ENCODE data around the gene OXCT2. TPM values are rescaled to one million over a fixed set of nuclear protein-coding genes. Genes with fewer than 3 reads are reported as not detected.
"Not testable (repeated sequence)": the region's sequence is repeated elsewhere in the genome, so short reads cannot be mapped to it uniquely, and the experiment has no call there.

OXCT2 gene
- polyA plus RNA-seq (2011; rRNA removed) (0.21 and 0.36 TPM in 2 replicates), polyA plus RNA-seq (2017; fragmentation: RNase III; extraction: RNeasy Plus Mini Kit Qiagen cat#74134 plus additional on column Dnase treatment) (0.23 to 0.41 TPM (median 0.33 TPM) in 3 replicates), polyA minus RNA-seq (2011; rRNA and poly(A)+ RNA removed) (0.70 and 1.0 TPM in 2 replicates)
- 0.52 and 0.67 TPM in 2 replicates for polyA plus RNA-seq (2012; cell fraction: cytosol; rRNA removed)
- 2.1 and 3.1 TPM in 2 replicates for polyA plus RNA-seq (2012; cell fraction: nucleus; rRNA removed)

DNA sequence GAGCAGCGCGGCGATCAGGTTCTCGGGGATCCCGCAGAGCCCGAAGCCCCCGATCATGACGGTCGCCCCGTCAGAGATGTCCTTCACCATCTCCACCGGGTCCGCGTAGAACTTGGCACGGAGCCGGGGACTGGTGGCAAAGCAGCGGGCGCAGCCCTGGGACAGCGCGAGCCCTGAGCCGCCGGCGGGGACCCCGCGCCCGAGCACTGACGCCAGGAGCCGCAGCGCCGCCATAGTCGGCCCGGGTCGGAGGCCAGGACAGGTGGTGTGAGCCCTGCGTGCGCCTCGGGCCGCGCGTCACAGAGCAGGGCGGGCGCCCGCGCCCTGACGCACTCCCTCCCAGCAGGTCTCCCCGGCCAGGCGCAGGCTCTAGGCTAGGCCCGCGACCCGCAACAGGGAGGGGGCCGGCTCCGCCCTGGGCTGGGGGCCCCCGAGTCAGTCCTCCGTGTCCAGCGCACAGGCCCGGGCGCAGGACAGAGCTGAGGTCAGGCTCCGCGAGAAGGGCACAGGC, at the start of gene OXCT2:
Gene OXCT2 (minus strand): TSS at position 327 of the 511 bp plus-strand sequence. CDS start 93 bp downstream, at position 234.
- H3K4me3 ChIP-seq; H3K9me3 ChIP-seq; H3K27ac ChIP-seq; H3K4me2 ChIP-seq; FAIRE-seq; DNase-seq (ENCODE audit: low read depth in 1 of 2, low spot score in 1 of 2); POLR2A ChIA-PET; H3K4me1 ChIP-seq; CTCF ChIA-PET; ATAC-seq: not testable (repeated sequence)
- 89% methylated on average over 9 of the region's 57 CpGs for WGBS (ENCODE audit: missing lambda C conversion rate)

DNA sequence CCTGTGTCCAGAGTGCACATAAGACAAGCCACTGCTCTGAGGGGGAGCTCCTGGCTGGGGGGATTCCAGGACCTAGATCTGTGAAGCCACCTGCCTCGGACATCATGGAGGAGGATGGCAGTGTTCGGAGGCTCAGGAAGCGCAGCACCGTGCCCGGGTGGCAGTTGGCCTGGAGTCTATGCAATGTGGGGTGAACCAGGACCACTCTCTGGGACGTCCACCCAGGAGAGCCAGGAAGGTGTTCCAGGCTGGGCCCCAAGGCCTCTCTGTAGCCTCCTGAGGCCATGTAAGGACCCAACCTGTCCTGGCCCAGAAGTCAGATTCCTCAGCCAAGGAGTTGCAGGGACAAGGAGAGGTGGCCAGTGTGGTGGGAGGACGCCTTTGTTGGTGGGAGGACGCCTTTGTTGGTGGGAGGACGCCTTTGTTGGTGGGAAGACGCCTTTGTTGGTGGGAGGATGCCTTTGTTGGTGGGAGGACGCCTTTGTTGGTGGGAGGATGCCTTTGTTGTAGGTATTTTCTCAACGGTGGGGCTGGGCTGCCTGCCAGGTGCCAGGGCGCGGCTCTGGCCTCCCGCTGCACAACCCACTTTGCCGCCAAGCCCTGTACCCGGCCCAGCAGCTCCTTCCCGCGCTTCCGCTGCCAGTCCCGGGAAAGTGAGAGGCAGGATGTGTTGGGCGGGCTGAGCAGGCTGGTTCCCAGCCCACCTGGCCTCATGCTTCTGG, 48.1 kb upstream of the OXCT2 start:
- H3K4me1 ChIP-seq, result 0 out of 3 replicates have a peak, but pooled peaks cover 9% of the 10 kb centered on the region
- POLR2A ChIA-PET, result no interaction called here
- no peak overlapping the region for H3K4me3 ChIP-seq
- DNase-seq (ENCODE audit: low read depth in 1 of 2, low spot score in 1 of 2) (no peak), ATAC-seq (no peak), FAIRE-seq (no peak)
- no peak overlapping the region for H3K27ac ChIP-seq
- no peak overlapping the region for H3K4me2 ChIP-seq
- TF ChIP-seq, protein P1, sequence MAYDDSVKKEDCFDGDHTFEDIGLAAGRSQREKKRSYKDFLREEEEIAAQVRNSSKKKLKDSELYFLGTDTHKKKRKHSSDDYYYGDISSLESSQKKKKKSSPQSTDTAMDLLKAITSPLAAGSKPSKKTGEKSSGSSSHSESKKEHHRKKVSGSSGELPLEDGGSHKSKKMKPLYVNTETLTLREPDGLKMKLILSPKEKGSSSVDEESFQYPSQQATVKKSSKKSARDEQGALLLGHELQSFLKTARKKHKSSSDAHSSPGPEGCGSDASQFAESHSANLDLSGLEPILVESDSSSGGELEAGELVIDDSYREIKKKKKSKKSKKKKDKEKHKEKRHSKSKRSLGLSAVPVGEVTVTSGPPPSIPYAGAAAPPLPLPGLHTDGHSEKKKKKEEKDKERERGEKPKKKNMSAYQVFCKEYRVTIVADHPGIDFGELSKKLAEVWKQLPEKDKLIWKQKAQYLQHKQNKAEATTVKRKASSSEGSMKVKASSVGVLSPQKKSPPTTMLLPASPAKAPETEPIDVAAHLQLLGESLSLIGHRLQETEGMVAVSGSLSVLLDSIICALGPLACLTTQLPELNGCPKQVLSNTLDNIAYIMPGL (CRISPR knock-in tag; IDR thresholded peaks at IDR 0.05; ENCODE audit: borderline replicate concordance), result no peak
- TF ChIP-seq, protein P2, sequence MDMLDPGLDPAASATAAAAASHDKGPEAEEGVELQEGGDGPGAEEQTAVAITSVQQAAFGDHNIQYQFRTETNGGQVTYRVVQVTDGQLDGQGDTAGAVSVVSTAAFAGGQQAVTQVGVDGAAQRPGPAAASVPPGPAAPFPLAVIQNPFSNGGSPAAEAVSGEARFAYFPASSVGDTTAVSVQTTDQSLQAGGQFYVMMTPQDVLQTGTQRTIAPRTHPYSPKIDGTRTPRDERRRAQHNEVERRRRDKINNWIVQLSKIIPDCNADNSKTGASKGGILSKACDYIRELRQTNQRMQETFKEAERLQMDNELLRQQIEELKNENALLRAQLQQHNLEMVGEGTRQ (IDR thresholded peaks at IDR 0.05), result no peak
- TF ChIP-seq TP53 (CRISPR knock-in tag; IDR thresholded peaks at IDR 0.05), result no peak
- no peak for TF ChIP-seq POLR2A (IDR thresholded peaks at IDR 0.05; ENCODE audit: low read length)
- TF ChIP-seq HOXB5 (CRISPR knock-in tag; IDR thresholded peaks at IDR 0.05), result no peak
- TF ChIP-seq KDM1A (IDR thresholded peaks at IDR 0.05; ENCODE audit: low read depth), result no peak
- CTCF ChIA-PET, result interaction anchor here (0.7 to 5.9 kb wide), 8 partner anchors 10 to 213 kb away, joined by 3 to 38 read pairs (median 7); partner anchors contain the start of gene MYCL
- no peaks in the 10 kb centered on the region for H3K9me3 ChIP-seq
- 79% methylated on average over 18 of the region's 22 CpGs for WGBS (ENCODE audit: missing lambda C conversion rate)

DNA sequence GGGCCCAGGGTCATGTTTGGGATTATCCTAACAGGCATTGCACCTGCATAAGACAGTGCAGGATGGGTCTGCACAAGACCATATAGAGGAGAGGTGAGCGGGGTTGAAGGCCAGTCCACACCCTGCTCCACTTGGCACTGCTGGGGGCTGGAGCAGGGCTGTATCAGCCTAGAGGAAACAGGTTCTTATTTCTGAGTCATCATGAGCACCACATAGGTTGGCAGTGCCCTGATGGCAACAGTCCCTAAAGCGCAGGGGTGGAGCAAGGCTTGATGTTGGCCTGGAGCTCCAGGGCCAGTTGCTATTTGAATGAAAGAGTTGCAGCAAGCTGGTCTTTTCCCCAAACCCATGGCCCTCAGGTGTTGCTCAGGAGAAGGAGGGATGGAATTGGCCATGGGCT, 47.3 kb upstream of the OXCT2 start:
- no peak for FAIRE-seq
- H3K27ac ChIP-seq, result no peak overlapping the region
- no peak for DNase-seq (ENCODE audit: low read depth in 1 of 2, low spot score in 1 of 2)
- no peaks in the 10 kb centered on the region for H3K9me3 ChIP-seq
- no peak for ATAC-seq
- H3K4me2 ChIP-seq, result no peak overlapping the region
- WGBS (ENCODE audit: missing lambda C conversion rate), result 100% methylated on average over 1 of the region's 2 CpGs
- 0 out of 3 replicates have a peak, but pooled peaks cover 9% of the 10 kb centered on the region for H3K4me1 ChIP-seq
- no peak for TF ChIP-seq FOXS1 (CRISPR knock-in tag; IDR thresholded peaks at IDR 0.05)
- no peak for TF ChIP-seq ESRRA (IDR thresholded peaks at IDR 0.05; ENCODE audit: borderline replicate concordance, low read length)
- no peak for TF ChIP-seq POLR2A (IDR thresholded peaks at IDR 0.05; ENCODE audit: low read length)
- TF ChIP-seq HOXB13 (CRISPR knock-in tag; IDR thresholded peaks at IDR 0.05; ENCODE audit: low read depth), result no peak
- no peak for TF ChIP-seq EHF (CRISPR knock-in tag; IDR thresholded peaks at IDR 0.05)
- no peak for TF ChIP-seq RNF2 (IDR thresholded peaks at IDR 0.05; ENCODE audit: borderline replicate concordance, low read depth)
- TF ChIP-seq, protein P3, sequence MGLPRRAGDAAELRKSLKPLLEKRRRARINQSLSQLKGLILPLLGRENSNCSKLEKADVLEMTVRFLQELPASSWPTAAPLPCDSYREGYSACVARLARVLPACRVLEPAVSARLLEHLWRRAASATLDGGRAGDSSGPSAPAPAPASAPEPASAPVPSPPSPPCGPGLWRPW (IDR thresholded peaks at IDR 0.05), result no peak
- no peak for TF ChIP-seq NFE2L2 (conservative IDR thresholded peaks at IDR 0.05; ENCODE audit: low read length)
- CTCF ChIA-PET, result interaction anchor here (0.6 to 5.9 kb wide), 8 partner anchors 11 to 214 kb away, joined by 3 to 38 read pairs (median 11); partner anchors contain the start of gene MYCL
- H3K4me3 ChIP-seq, result no peak overlapping the region
- POLR2A ChIA-PET, result no interaction called here

DNA sequence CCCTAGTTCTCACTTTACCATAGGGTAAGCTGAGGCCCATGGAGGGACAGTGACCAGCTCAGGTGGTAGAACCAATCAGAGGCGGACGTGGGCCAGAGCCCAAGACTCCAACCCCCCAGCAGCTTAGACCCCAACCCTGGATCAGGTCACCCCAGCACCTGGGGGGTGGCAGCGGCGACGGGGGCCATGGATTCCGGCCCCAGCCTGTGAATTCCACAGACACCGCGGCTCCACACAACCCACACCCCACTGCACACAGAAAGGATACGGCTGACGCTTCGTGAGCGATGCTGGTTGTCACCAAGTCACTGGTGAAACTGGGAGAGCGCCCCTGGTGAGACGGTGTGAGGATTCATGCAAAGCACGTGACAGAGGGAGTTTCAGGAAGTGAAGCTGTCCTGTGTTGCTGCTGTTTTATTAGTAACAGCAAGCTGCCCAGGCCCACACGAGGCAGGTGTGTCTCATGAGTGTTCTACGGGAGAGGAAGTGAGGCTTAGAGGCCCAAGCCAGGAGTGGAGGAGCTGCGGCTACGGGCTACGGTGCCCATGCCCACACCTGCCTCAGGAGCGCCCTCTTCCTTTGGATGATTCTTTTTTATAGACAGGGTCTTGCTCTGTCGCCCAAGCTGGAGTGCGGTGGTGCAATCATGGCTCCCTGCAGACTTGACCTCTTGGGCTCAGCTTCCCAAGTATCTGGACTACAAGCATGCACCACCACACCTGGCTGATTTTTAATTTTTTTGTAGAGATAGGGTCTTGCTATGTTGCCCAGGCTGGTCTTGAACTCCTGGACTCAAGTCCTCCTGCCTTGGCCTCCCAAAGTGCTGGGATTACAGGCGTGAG, 46.2 kb upstream of the OXCT2 start:
- peak in 1 of 2 experiments; percentile 39 for DNase-seq (ENCODE audit: low read depth in 1 of 2, low spot score in 1 of 2)

More for the DNA sequence above, 46.2 kb upstream of the OXCT2 start:
- ATAC-seq, result peak; percentile 46 to 49; a peak in 4 of 6 replicates
- H3K4me1 ChIP-seq, H3K4me2 ChIP-seq, POLR2A ChIA-PET, H3K27ac ChIP-seq, H3K9me3 ChIP-seq, FAIRE-seq, H3K4me3 ChIP-seq: not testable (repeated sequence)
- CTCF ChIA-PET, result interaction anchor here (0.7 to 5.9 kb wide), 18 partner anchors 10 to 243 kb away, joined by 3 to 38 read pairs (median 4); partner anchors contain the start of gene MYCL
- 69% methylated on average over 11 of the region's 24 CpGs for WGBS (ENCODE audit: missing lambda C conversion rate)
